Fibroblast of lung (primary cell): Measurements from ENCODE around the gene POU4F3. TPM values are rescaled to one million over a fixed set of nuclear protein-coding genes. Genes with fewer than 3 reads are reported as not detected.

Experiments
- DNase-seq, 2 donors: peaks; one replicate each; pipeline versions ENCODE4 v3.0.0 to v3.0.0-alpha.2; 2010; ENCODE audit warnings: low read depth in 2 of 2
- H2AFZ ChIP-seq: 2 replicates; pipeline ENCODE4 v1.5.1; 2012; ENCODE audit warnings: low read length, control low read depth, inconsistent platforms
- H3K27ac ChIP-seq: 2 replicates; pipeline ENCODE4 v1.5.1; 2011; ENCODE audit warnings: low read length, control low read depth; ENCODE audit not compliant: insufficient read depth
- H3K27me3 ChIP-seq: 2 replicates; pipeline ENCODE4 v1.5.1; 2011; ENCODE audit warnings: mild to moderate bottlenecking, low read length; ENCODE audit not compliant: control insufficient read depth, insufficient read depth
- H3K36me3 ChIP-seq: 2 replicates; pipeline ENCODE4 v1.5.1; 2011; ENCODE audit warnings: low read length; ENCODE audit not compliant: control insufficient read depth, insufficient read depth
- H3K4me1 ChIP-seq: 2 replicates; pipeline ENCODE4 v1.5.1; 2011; ENCODE audit warnings: low read length; ENCODE audit not compliant: control insufficient read depth, insufficient read depth; ENCODE audit errors: extremely low read depth
- H3K4me2 ChIP-seq: 2 replicates; pipeline ENCODE4 v1.5.1; 2011; ENCODE audit warnings: low read length, control low read depth; ENCODE audit not compliant: insufficient read depth; ENCODE audit errors: extremely low read depth
- H3K4me3 ChIP-seq, 4 experiments: fragments of 200-600 bp in 1 of 4; sonication (generic) in 1 of 4; replicated peaks in 1 of 4; 2 replicates each; pipeline ENCODE4 v1.5.1; 2011 to 2016; ENCODE audit warnings: low read length in 4 of 4, low read depth in 3 of 4, mild to moderate bottlenecking in 3 of 4, control low read depth in 2 of 4, inconsistent platforms in 1 of 4, mixed read lengths in 1 of 4; ENCODE audit not compliant: insufficient read depth in 1 of 4; ENCODE audit errors: control extremely low read depth in 1 of 4
- H3K79me2 ChIP-seq: 2 replicates; pipeline ENCODE4 v1.5.1; 2012; ENCODE audit warnings: mild to moderate bottlenecking, low read length, inconsistent platforms; ENCODE audit not compliant: control insufficient read depth, insufficient read depth
- H3K9ac ChIP-seq: 2 replicates; pipeline ENCODE4 v1.5.1; 2011; ENCODE audit warnings: mild to moderate bottlenecking, low read length, control low read depth; ENCODE audit not compliant: insufficient read depth
- H3K9me3 ChIP-seq: 2 replicates; pipeline ENCODE4 v1.5.1; 2012; ENCODE audit warnings: low read depth, low read length; ENCODE audit not compliant: control insufficient read depth, insufficient read depth
- H4K20me1 ChIP-seq: 2 replicates; pipeline ENCODE4 v1.5.1; 2011; ENCODE audit warnings: low read length; ENCODE audit not compliant: control insufficient read depth, insufficient read depth; ENCODE audit errors: extremely low read depth
- CTCF ChIP-seq, 2 donors: IDR thresholded peaks in 1 of 2; conservative IDR thresholded peaks in 1 of 2; 1 replicate in 1 of 2; 2 replicates in 1 of 2; pipeline ENCODE4 v1.5.1; 2011 to 2012; ENCODE audit warnings: low read length in 2 of 2, control low read depth in 1 of 2, inconsistent platforms in 1 of 2, low read depth in 1 of 2, mild to moderate bottlenecking in 1 of 2
- EZH2 ChIP-seq: IDR thresholded peaks from 2 replicates; pipeline ENCODE4 v1.5.1; 2012; ENCODE audit warnings: low read length, control low read depth, mild to moderate bottlenecking; ENCODE audit errors: missing control alignments
- polyA plus RNA-seq, 2 donors: library from polyadenylated mRNA; depleted of rRNA in 1 of 2; stranded (reverse) in 1 of 2; unstranded in 1 of 2; fragments of >200 nt; gene quantifications; 2 replicates each; pipeline ENCODE4 v1.2.1, GENCODE V29; 2011 to 2012; ENCODE audit warnings: missing spikeins in 1 of 2
- total RNA-seq: library from RNA; depleted of rRNA; stranded (reverse); fragments of >200 nt; gene quantifications from 2 replicates; pipeline ENCODE4 v1.2.1, GENCODE V29; 2014

POU4F3 gene
- total and polyA plus RNA-seq, 2 donors (not counting 1 experiment from before 2014, with no cell fraction given): not detected

- no peak overlapping the region for H3K4me2 ChIP-seq
- H3K27ac ChIP-seq: no peak overlapping the region
- H3K9me3 ChIP-seq: no peaks in the 10 kb centered on the region
- no peak overlapping the region for H3K9ac ChIP-seq
- H3K27me3 ChIP-seq: no peaks in the 10 kb centered on the region
- no peaks in the 10 kb centered on the region for H3K79me2 ChIP-seq
- DNase-seq: no peak
- H3K36me3 ChIP-seq: no peaks in the 10 kb centered on the region
- H4K20me1 ChIP-seq: no peaks in the 10 kb centered on the region
- TF ChIP-seq CTCF (conservative IDR thresholded peaks at IDR 0.05 in 1 of 2, IDR thresholded peaks at IDR 0.05 in 1 of 2; ENCODE audit: low read depth in 1 of 2, low read length in 2 of 2): no peak
- no peak for TF ChIP-seq EZH2
- H2AFZ ChIP-seq: no peak overlapping the region
- no peaks in the 10 kb centered on the region for H3K4me1 ChIP-seq
- no peak overlapping the region for H3K4me3 ChIP-seq
Observed at GRCh38 chr5:146390469-146390868, 51.8 kb downstream of the POU4F3 start.

Other genes starting within 250 kb of the POU4F3 start
- not detected in 2 replicates for gene PLAC8L1, start 233.3 kb upstream of the POU4F3 start, total RNA-seq
- gene PLAC8L1, start 233.3 kb upstream of the POU4F3 start, polyA plus RNA-seq: not detected in 2 replicates
- 182 and 190 TPM in 2 replicates for gene LARS1, start 156.2 kb upstream of the POU4F3 start, total RNA-seq
- gene LARS1, start 156.2 kb upstream of the POU4F3 start, polyA plus RNA-seq: 17.4 and 20.5 TPM in 2 replicates
- gene RBM27, start 135.2 kb upstream of the POU4F3 start, total RNA-seq: 20.3 and 23.9 TPM in 2 replicates
- 15.0 and 17.3 TPM in 2 replicates for gene RBM27, start 135.2 kb upstream of the POU4F3 start, polyA plus RNA-seq
- gene TCERG1, start 108.5 kb downstream of the POU4F3 start, total RNA-seq: 21.3 and 27.2 TPM in 2 replicates
- gene TCERG1, start 108.5 kb downstream of the POU4F3 start, polyA plus RNA-seq: 32.3 and 47.7 TPM in 2 replicates
- gene GPR151, start 177.4 kb downstream of the POU4F3 start, total RNA-seq: not detected in 2 replicates
- not detected in 2 replicates for gene GPR151, start 177.4 kb downstream of the POU4F3 start, polyA plus RNA-seq